ENCODE data around the gene RNU7-1.

- TF ChIP-seq EZH2 (IDR thresholded peaks at IDR 0.05; ENCODE audit: insufficient read depth, poor library complexity, severe bottlenecking) (no peak), EZH2phosphoT487 (IDR thresholded peaks at IDR 0.05; ENCODE audit: insufficient read depth, low read depth) (no peak)
Measured at GRCh38 chr12:6929466-6930452, 13.9 kb upstream of the RNU7-1 start.
